Naive B cell (primary cell): Measurements from ENCODE around the gene PLCXD1. TPM values are rescaled to one million over a fixed set of nuclear protein-coding genes. Genes with fewer than 3 reads are reported as not detected.
A peak's percentile ranks its signal among the peaks of the same experiment; 100 is the strongest.

ENCODE experiments used
- ATAC-seq, 2 donors: fragments of 150-1000 bp; cut with Tn5 transposase; 2 replicates each; pipeline ENCODE4 v1.10.0; 2021; ENCODE audit warnings: low read depth in 2 of 2, mild to moderate bottlenecking in 2 of 2, moderate library complexity in 2 of 2
- DNase-seq: peaks from one replicate; pipeline ENCODE4 v3.0.0; 2022
- H3K27ac Mint-ChIP-seq, 6 donors: one replicate each; pipeline ENCODE4 v1.8.0; 2020 to 2022; ENCODE audit warnings: mild to moderate bottlenecking in 6 of 6, mixed read lengths in 6 of 6, moderate library complexity in 5 of 6, inconsistent platforms in 2 of 6
- H3K27me3 Mint-ChIP-seq, 3 donors: one replicate each; pipeline ENCODE4 v1.8.0; 2021 to 2022; ENCODE audit warnings: mixed read lengths in 3 of 3, mild to moderate bottlenecking in 1 of 3
- H3K36me3 Mint-ChIP-seq, 2 donors: one replicate each; pipeline ENCODE4 v1.8.0; 2020 to 2022; ENCODE audit warnings: mixed read lengths in 2 of 2, inconsistent platforms in 1 of 2, mild to moderate bottlenecking in 1 of 2
- H3K4me1 Mint-ChIP-seq, 3 donors: one replicate each; pipeline ENCODE4 v1.8.0; 2020 to 2022; ENCODE audit warnings: mixed read lengths in 3 of 3, inconsistent platforms in 1 of 3, mild to moderate bottlenecking in 1 of 3, moderate library complexity in 1 of 3
- H3K4me3 Mint-ChIP-seq, 8 donors: one replicate each; pipeline ENCODE4 v1.8.0; 2020 to 2022; ENCODE audit warnings: mild to moderate bottlenecking in 8 of 8, mixed read lengths in 8 of 8, moderate library complexity in 8 of 8, inconsistent platforms in 2 of 8
- H3K9me3 Mint-ChIP-seq, 7 donors: one replicate each; pipeline ENCODE4 v1.8.0; 2020 to 2022; ENCODE audit warnings: mixed read lengths in 7 of 7, mild to moderate bottlenecking in 5 of 7, inconsistent platforms in 2 of 7, moderate library complexity in 1 of 7
- polyA plus RNA-seq, 6 donors: library from polyadenylated mRNA; unstranded; fragments of 300-500 nt; fragmentation: Illumina TruSeq; gene quantifications; one replicate each; pipeline ENCODE4 v1.2.3, GENCODE V29; 2021; ENCODE audit warnings: low read depth in 6 of 6

PLCXD1 gene
- polyA plus RNA-seq, 6 donors from 2014 or later = 2.6 to 6.5 (median 4.8) TPM; not detected in 1

- H3K4me1 Mint-ChIP-seq = peaks cover 0 to 11% (median 0%) of the 10 kb centered on the region in 3 donors
- peaks cover 0 to 3% (median 0%) of the 10 kb centered on the region in 7 donors for H3K9me3 Mint-ChIP-seq
- peaks cover 5 to 28% of the 10 kb centered on the region in 2 donors for H3K36me3 Mint-ChIP-seq
- no peak overlapping the region for H3K27ac Mint-ChIP-seq
- no peaks in the 10 kb centered on the region for H3K27me3 Mint-ChIP-seq
- DNase-seq (no peak), ATAC-seq (no peak)
- H3K4me3 Mint-ChIP-seq = no peak overlapping the region
Measured at GRCh38 chrX:310621-311155, 29.5 kb downstream of the PLCXD1 start.

- peaks cover 0 to 3% (median 0%) of the 10 kb centered on the region in 7 donors for H3K9me3 Mint-ChIP-seq
- DNase-seq (no peak), ATAC-seq (no peak)
- peak overlapping the region in 1 of 6 donors; percentile 0 for H3K27ac Mint-ChIP-seq
- peaks cover 5 to 28% of the 10 kb centered on the region in 2 donors for H3K36me3 Mint-ChIP-seq
- peaks cover 0 to 11% (median 0%) of the 10 kb centered on the region in 3 donors for H3K4me1 Mint-ChIP-seq
- H3K27me3 Mint-ChIP-seq = no peaks in the 10 kb centered on the region
- H3K4me3 Mint-ChIP-seq = peak overlapping the region in 1 of 8 donors; percentile 9
Measured at GRCh38 chrX:311156-312129, 30.3 kb downstream of the PLCXD1 start.

- ATAC-seq (no peak), DNase-seq (no peak)
- Mint-ChIP-seq H3K9me3 (peaks cover 0 to 3% (median 0%) of the 10 kb centered on the region in 7 donors), H3K4me3 (no peak overlapping the region), H3K27me3 (no peaks in the 10 kb centered on the region), H3K36me3 (peaks cover 5 to 32% of the 10 kb centered on the region in 2 donors), H3K27ac (no peak overlapping the region), H3K4me1 (peaks cover under 1 to 13% (median 3%) of the 10 kb centered on the region in 3 donors)
Measured at GRCh38 chrX:312621-313331, 31.6 kb downstream of the PLCXD1 start.

DNA sequence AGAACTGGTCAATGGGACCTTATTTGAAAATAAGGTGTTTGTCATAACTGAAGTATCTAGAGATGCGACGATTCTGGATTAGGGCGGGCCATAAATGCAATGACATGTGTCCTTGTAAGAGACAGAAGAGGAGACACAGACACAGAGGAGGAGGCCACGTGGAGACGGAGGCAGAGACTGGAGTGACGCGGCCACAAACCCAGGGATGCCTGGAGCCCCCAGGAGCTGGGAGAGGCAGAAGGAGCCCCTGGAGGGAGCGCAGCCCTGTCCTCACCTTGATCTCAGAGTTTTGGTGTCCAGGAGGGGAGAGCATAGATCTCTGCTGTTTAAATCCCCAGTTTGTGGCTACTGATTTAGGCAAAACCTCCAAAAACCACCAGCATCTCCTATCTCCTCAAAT, 32.4 kb downstream of the PLCXD1 start:
- peaks cover 5 to 36% of the 10 kb centered on the region in 2 donors for H3K36me3 Mint-ChIP-seq
- no peak for ATAC-seq
- peaks cover 0 to 3% (median 0%) of the 10 kb centered on the region in 7 donors for H3K9me3 Mint-ChIP-seq
- peak overlapping the region in 1 of 8 donors; percentile 70 for H3K4me3 Mint-ChIP-seq
- H3K27me3 Mint-ChIP-seq = no peaks in the 10 kb centered on the region
- no peak for DNase-seq
- peaks cover 4 to 18% (median 6%) of the 10 kb centered on the region in 3 donors for H3K4me1 Mint-ChIP-seq
- H3K27ac Mint-ChIP-seq = no peak overlapping the region

DNA sequence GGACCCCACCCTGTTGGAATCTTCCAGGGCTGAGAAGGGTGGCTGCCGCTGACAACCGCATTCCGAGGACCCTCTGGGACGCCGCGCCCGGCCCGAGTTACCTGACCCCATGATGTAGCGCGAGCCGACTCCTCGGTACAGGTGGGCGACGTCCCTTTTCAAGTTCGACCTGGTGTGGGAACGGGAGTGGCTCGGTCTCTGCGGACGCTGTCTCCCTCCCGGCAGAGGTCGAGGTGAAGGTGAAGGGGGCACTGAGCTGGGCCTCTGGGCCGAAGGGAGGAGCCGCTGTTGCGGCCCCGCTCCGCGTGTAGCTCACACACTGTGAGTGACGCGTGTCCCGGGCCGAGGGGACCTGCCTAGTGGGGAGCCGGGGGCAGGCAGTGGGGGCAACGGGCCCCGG, 32.9 kb downstream of the PLCXD1 start:
- Mint-ChIP-seq H3K36me3 (peaks cover 5 to 34% of the 10 kb centered on the region in 2 donors), H3K9me3 (peaks cover 0 to 3% (median 0%) of the 10 kb centered on the region in 7 donors), H3K4me3 (peak overlapping the region in 1 of 8 donors; percentile 33), H3K27me3 (no peaks in the 10 kb centered on the region), H3K27ac (no peak overlapping the region), H3K4me1 (peaks cover 4 to 18% (median 6%) of the 10 kb centered on the region in 3 donors)
- no peak for DNase-seq
- no peak for ATAC-seq

DNA sequence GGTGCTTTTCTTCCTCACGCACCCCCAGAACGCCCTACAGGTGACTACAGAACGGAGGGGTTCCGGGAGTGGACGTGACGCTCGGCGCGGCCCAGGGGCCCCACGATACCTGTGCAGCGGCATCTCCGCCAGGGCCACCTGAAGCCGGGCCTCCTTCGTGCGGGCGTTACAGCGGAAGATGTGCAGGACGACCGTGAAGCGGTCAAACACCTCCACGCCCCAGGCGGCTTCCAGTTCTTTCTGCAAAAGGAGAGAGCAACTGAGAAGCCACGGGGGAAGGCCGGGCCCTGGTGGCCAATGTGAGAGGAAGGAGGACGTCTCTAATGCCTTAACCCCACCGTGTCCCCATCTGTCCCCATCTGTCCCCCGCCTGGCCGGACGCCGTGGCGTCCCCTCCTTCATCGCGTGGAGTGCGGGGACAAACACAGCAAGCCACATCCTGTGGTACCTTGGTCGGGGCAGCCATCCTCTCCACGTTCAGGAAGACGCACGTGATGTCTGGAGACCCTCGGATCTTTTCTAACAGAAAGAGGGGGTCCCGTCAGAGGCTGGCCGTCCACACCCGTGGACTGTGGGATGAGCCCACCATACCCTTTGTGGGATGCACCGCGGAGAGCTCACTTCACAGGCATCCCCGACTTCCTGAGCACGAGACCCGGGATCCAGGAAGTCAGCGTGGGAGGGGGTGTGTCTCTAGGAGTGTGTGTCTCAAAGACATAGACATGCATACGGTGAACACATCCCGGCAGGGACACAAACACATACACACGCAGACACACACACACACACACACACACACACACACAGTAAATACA, 33.8 kb downstream of the PLCXD1 start:
- DNase-seq (no peak), ATAC-seq (no peak)
- Mint-ChIP-seq H3K27me3 (no peaks in the 10 kb centered on the region), H3K4me3 (no peak overlapping the region), H3K9me3 (peaks cover 0 to 3% (median 0%) of the 10 kb centered on the region in 7 donors), H3K27ac (no peak overlapping the region), H3K36me3 (peaks cover 5 to 29% of the 10 kb centered on the region in 2 donors), H3K4me1 (peaks cover 4 to 19% (median 7%) of the 10 kb centered on the region in 3 donors)

- H3K27ac Mint-ChIP-seq = peak overlapping the region in 1 of 6 donors; percentile 89
Measured at GRCh38 chrX:316351-317325, 35.5 kb downstream of the PLCXD1 start.

GRCh38 chrX:317424-318067, 36.4 kb downstream of the PLCXD1 start:
- H3K27ac Mint-ChIP-seq = peak overlapping the region; percentile 91 to 100 (median 99)
- H3K27me3 Mint-ChIP-seq = no peaks in the 10 kb centered on the region
- H3K4me3 Mint-ChIP-seq = peak overlapping the region; percentile 72 to 99 (median 95)
- DNase-seq (no peak), ATAC-seq (no peak)
- H3K36me3 Mint-ChIP-seq = peaks cover 5 to 18% of the 10 kb centered on the region in 2 donors
- peaks cover 12 to 20% (median 18%) of the 10 kb centered on the region in 3 donors for H3K4me1 Mint-ChIP-seq
- H3K9me3 Mint-ChIP-seq = peaks cover 0 to 3% (median 0%) of the 10 kb centered on the region in 7 donors

More at GRCh38 chrX:316351-317325, 35.5 kb downstream of the PLCXD1 start:
- ATAC-seq (no peak), DNase-seq (no peak)
- H3K27me3 Mint-ChIP-seq = no peaks in the 10 kb centered on the region
- H3K9me3 Mint-ChIP-seq = peaks cover 0 to 3% (median 0%) of the 10 kb centered on the region in 7 donors
- H3K4me3 Mint-ChIP-seq = peak overlapping the region in 5 of 8 donors; percentile 33 to 70 (median 49)
- peaks cover 5 to 27% of the 10 kb centered on the region in 2 donors for H3K36me3 Mint-ChIP-seq
- peaks cover 10 to 26% (median 16%) of the 10 kb centered on the region in 3 donors for H3K4me1 Mint-ChIP-seq

DNA sequence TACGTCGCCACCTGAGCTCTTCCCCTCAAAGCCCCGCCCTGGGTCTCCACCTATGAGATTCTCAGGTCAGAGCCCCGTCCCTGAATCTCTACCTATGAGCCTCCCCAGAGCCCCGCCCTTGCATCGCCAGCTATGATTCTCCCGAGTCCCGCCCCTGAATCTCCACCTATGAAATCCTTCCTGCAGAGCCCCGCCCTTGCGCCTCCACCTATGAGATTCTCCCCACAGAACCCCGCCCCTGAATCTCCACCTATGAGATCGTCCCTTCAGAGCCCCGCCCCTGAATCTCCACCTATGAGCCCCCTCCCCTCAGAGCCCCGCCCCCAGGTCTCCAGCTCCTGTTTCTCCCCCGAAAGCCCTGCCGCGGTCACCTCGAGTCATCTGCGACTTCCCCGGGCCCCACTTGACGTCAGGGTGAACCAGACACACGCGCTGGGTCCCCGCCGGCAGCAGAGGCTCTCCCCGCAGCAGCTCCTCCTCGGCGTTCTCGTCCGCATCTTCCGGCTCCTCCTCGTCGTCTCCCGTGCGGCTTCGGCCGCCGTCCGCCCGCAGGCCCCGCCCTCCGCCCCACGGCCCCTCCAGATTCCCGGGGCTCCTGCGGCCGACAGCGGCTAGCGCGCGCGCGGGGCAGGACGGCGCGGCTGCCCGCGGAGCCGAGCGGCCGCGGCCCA, 37.0 kb downstream of the PLCXD1 start:
- DNase-seq = peak; percentile 95
- Mint-ChIP-seq H3K27me3 (no peaks in the 10 kb centered on the region), H3K9me3 (peaks cover 0 to 3% (median 0%) of the 10 kb centered on the region in 7 donors), H3K27ac (peak overlapping the region; percentile 91 to 100 (median 99)), H3K36me3 (peaks cover 5 to 16% of the 10 kb centered on the region in 2 donors), H3K4me3 (peak overlapping the region; percentile 72 to 99 (median 95)), H3K4me1 (peaks cover 19 to 25% (median 22%) of the 10 kb centered on the region in 3 donors)
- peak; percentile 59 to 64 for ATAC-seq

DNA sequence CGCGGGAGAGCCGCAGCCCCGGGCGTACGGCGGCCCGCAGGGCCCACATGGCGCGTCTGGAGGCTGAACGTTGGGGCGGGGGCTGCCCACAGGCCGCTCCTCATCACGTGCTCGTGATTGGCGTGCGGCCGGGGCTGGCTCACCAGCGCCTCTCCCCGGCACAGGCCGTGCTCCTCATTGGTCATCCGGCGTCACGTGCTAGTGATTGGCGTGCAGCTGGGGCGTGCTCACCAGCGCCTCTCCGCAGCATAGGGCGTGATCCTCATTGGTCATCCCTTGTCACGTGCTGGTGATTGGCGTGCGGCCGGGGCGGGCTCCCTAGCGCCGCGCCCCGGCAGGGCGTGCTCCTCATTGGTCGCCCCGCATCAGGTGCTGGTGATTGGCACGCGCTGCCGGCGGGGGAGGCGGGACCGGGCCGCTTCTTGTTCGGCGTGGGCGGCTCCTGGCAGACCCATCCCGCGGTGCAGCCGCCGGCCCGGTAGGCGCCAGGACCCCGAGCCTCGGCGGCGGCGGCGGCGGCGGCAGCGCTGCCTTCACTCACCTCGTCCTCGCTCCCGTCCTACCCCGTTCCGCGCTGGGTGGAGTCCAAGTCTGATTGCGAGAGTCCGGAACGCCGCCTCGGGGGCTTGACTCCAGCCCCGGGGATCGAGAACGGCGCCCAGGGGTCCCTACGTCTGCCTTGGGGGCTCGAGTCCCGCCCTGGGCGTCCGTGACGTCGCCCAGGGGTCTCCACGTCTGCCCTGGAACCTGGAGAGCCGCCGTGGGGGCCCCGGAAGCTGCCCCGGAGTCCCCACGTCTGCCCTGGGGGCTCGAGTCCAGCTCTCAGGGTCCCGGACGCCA, 37.8 kb downstream of the PLCXD1 start, which contains the start of gene GTPBP6:
GTPBP6 (minus strand) TSS at position 58 of the 840 bp plus-strand sequence; CDS start at position 49, 9 bp downstream.
- no peaks in the 10 kb centered on the region for H3K27me3 Mint-ChIP-seq
- peak; percentile 99 for DNase-seq
- peak; percentile 71 to 72 for ATAC-seq
- H3K36me3 Mint-ChIP-seq = peaks cover 0 to 9% of the 10 kb centered on the region in 2 donors
- H3K4me1 Mint-ChIP-seq = peaks cover 25 to 30% (median 25%) of the 10 kb centered on the region in 3 donors
- H3K4me3 Mint-ChIP-seq = peak within 1 kb of the TSS; percentile 72 to 99 (median 95)
- H3K9me3 Mint-ChIP-seq = peaks cover 0 to 3% (median 0%) of the 10 kb centered on the region in 7 donors
- peak within 1 kb of the TSS; percentile 91 to 100 (median 99) for H3K27ac Mint-ChIP-seq
